Endothelial cell of umbilical vein (primary cell): ENCODE data around the gene ELMO1. TPM values are rescaled to one million over a fixed set of nuclear protein-coding genes. Genes with fewer than 3 reads are reported as not detected.

ENCODE experiments used
- BruUV-seq: library from RNA; stranded (reverse); fragments of 400-500 nt; replicated peaks from 2 replicates; lab custom pipeline; 2021; lab: Mats Ljungman, UMichigan
- CTCF ChIA-PET: fragments of 300-600, 350-600 bp; sonication (Branson Sonifier 250); formaldehyde crosslinking; loops from one replicate; lab custom pipeline; 2021; ENCODE audit warnings: antibody characterized with exemption, inconsistent platforms; lab: Charles Lee
- POLR2A ChIA-PET: fragments of 300-600, 350-600 bp; sonication (Branson Sonifier 250); formaldehyde crosslinking; loops from one replicate; lab custom pipeline; 2021; ENCODE audit warnings: antibody characterized with exemption, inconsistent platforms; lab: Charles Lee
- DNase-seq: peaks from one replicate; pipeline ENCODE4 v3.0.0-alpha.2; 2011; ENCODE audit warnings: low read depth, low spot score
- FAIRE-seq: peaks from 2 replicates; lab custom pipeline; 2011; peaks lifted over from hg19 to GRCh38; lab: Jason Lieb, UNC
- H2AFZ ChIP-seq: 2 replicates; pipeline ENCODE4 v1.6.0; 2012; ENCODE audit warnings: low read depth, low read length, control low read depth, inconsistent platforms
- H3K27ac ChIP-seq: 2 replicates; pipeline ENCODE4 v1.5.1; 2011; ENCODE audit warnings: low read depth, mild to moderate bottlenecking, control low read depth, low read length, moderate library complexity; ENCODE audit not compliant: insufficient read depth
- H3K27me3 ChIP-seq, 2 experiments: 2 replicates each; pipeline versions ENCODE4 v1.6.0 to v1.6.1; 2011; ENCODE audit warnings: low read length in 2 of 2, mixed read lengths in 1 of 2; ENCODE audit not compliant: control insufficient read depth in 2 of 2, insufficient read depth in 2 of 2
- H3K36me3 ChIP-seq, 2 experiments: 2 replicates in 1 of 2; 3 replicates in 1 of 2; pipeline ENCODE4 v1.5.1; 2011; ENCODE audit warnings: low read length in 2 of 2, mild to moderate bottlenecking in 1 of 2, moderate library complexity in 1 of 2; ENCODE audit not compliant: control insufficient read depth in 2 of 2, insufficient read depth in 2 of 2; ENCODE audit errors: extremely low read depth in 1 of 2
- H3K4me1 ChIP-seq: 3 replicates; pipeline ENCODE4 v1.5.1; 2011; ENCODE audit warnings: mild to moderate bottlenecking, low read length; ENCODE audit not compliant: control insufficient read depth, insufficient read depth; ENCODE audit errors: extremely low read depth
- H3K4me2 ChIP-seq: 2 replicates; pipeline ENCODE4 v1.6.1; 2011; ENCODE audit warnings: low read length, control low read depth, mixed read lengths; ENCODE audit not compliant: insufficient read depth
- H3K4me3 ChIP-seq, 3 experiments: fragments of 200-600 bp in 1 of 3; sonication (generic), shearing (Covaris generic) in 1 of 3; replicated peaks in 1 of 3; 2 replicates each; pipeline ENCODE4 v1.5.1; 2011 to 2016; ENCODE audit warnings: control low read depth in 3 of 3, low read length in 3 of 3, mild to moderate bottlenecking in 2 of 3, inconsistent platforms in 1 of 3, low read depth in 1 of 3, moderate library complexity in 1 of 3; ENCODE audit not compliant: insufficient read depth in 1 of 3
- H3K79me2 ChIP-seq: 2 replicates; pipeline ENCODE4 v1.6.0; 2012; ENCODE audit warnings: low read length, inconsistent platforms; ENCODE audit not compliant: control insufficient read depth, insufficient read depth
- H3K9ac ChIP-seq: replicated peaks from 2 replicates; pipeline ENCODE3; 2011; ENCODE audit warnings: low read length, control low read depth; ENCODE audit not compliant: insufficient read depth; ENCODE audit errors: extremely low read depth
- H3K9me1 ChIP-seq: replicated peaks from 3 replicates; pipeline ENCODE4 v1.6.0; 2011; ENCODE audit warnings: mild to moderate bottlenecking, low read length; ENCODE audit not compliant: control insufficient read depth, insufficient read depth; ENCODE audit errors: extremely low read depth
- H3K9me3 ChIP-seq: replicated peaks from 2 replicates; pipeline ENCODE4 v1.5.1; 2012; ENCODE audit warnings: low read length, inconsistent platforms; ENCODE audit not compliant: control insufficient read depth, insufficient read depth
- H4K20me1 ChIP-seq: replicated peaks from 2 replicates; pipeline ENCODE3; 2011; ENCODE audit warnings: mild to moderate bottlenecking, low read length; ENCODE audit not compliant: control insufficient read depth, insufficient read depth; ENCODE audit errors: extremely low read depth
- GATA2 ChIP-seq: IDR thresholded peaks from 2 replicates; pipeline ENCODE4 v1.7.0; 2011; ENCODE audit warnings: low read depth, mild to moderate bottlenecking, moderate library complexity, mixed read lengths, low read length; ENCODE audit not compliant: insufficient read length, insufficient read depth
- JUN ChIP-seq: IDR thresholded peaks from 2 replicates; pipeline ENCODE4 v1.6.1; 2011; ENCODE audit warnings: borderline replicate concordance, low read depth; ENCODE audit not compliant: insufficient read length, insufficient read depth
- MYC ChIP-seq: IDR thresholded peaks from one replicate; pipeline ENCODE4 v1.6.1; 2011; ENCODE audit warnings: mild to moderate bottlenecking, low read depth, low read length
- POLR2A ChIP-seq: IDR thresholded peaks from 2 replicates; pipeline ENCODE4 v1.6.1; 2012; ENCODE audit warnings: low read depth, mild to moderate bottlenecking, control low read depth, low read length
- POLR2AphosphoS5 ChIP-seq: IDR thresholded peaks from 2 replicates; pipeline ENCODE4 v1.6.1; 2012; ENCODE audit warnings: low read depth, mild to moderate bottlenecking, control low read depth, low read length, moderate library complexity; ENCODE audit not compliant: insufficient read depth
- dilution Hi-C: fragments of 300-500 bp; cut with MboI; formaldehyde crosslinking; loops from one replicate; pipeline ENCODE4 v1.15.0; 2019; ENCODE audit warnings: low sequenced_read_pairs; ENCODE audit not compliant: extremely low pct_ligation_motif_present
- intact Hi-C: fragments of 100-400 bp; cut with micrococcal nuclease; formaldehyde crosslinking; loops from one replicate; pipeline ENCODE4 v1.10.0; 2022
- polyA plus RNA-seq, 4 experiments: library from polyadenylated mRNA; depleted of rRNA in 3 of 4; stranded (reverse) in 3 of 4; unstranded in 1 of 4; fragments of >200 nt; gene quantifications; 2 replicates each; pipeline versions ENCODE4 v1.2.1 to v1.2.3, GENCODE V29; 2011 to 2012; ENCODE audit warnings: missing spikeins in 1 of 4
- total RNA-seq: library from RNA; stranded (reverse); gene quantifications from 2 replicates; pipeline ENCODE4 v1.2.3, GENCODE V29; 2021
- TF ChIP-seq, protein P1 (sequence below): IDR thresholded peaks from 2 replicates; pipeline ENCODE4 v1.6.1; 2011; ENCODE audit not compliant: insufficient read depth, insufficient read length
- TF ChIP-seq, protein P2 (sequence below), 2 donors: IDR thresholded peaks; 1 replicate in 1 of 2; 2 replicates in 1 of 2; pipeline ENCODE4 v1.5.1; 2011; ENCODE audit warnings: low read length in 2 of 2, mild to moderate bottlenecking in 2 of 2, moderate library complexity in 2 of 2, control low read depth in 1 of 2, inconsistent platforms in 1 of 2, low read depth in 1 of 2; ENCODE audit not compliant: insufficient read depth in 1 of 2; ENCODE audit errors: extremely low read depth in 1 of 2

ELMO1 gene
- total and polyA plus RNA-seq, 2 donors (not counting 3 experiments of a cell fraction or from before 2014, with no cell fraction given) = 17.0 to 30.6 TPM

GRCh38 chr7:37282093-37282444 is 166.6 kb downstream of the ELMO1 start:
- CTCF ChIA-PET = interaction anchor here (0.8 to 6.0 kb wide), 3 partner anchors 167 to 228 kb away, joined by 3 to 59 read pairs (median 4); partner anchors contain the start of gene ELMO1
- TF ChIP-seq, protein P1, sequence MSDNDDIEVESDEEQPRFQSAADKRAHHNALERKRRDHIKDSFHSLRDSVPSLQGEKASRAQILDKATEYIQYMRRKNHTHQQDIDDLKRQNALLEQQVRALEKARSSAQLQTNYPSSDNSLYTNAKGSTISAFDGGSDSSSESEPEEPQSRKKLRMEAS = no peak
- no peak for TF ChIP-seq GATA2
- TF ChIP-seq JUN = no peak
- TF ChIP-seq MYC = no peak
- no peak for TF ChIP-seq POLR2AphosphoS5
- TF ChIP-seq, protein P2, sequence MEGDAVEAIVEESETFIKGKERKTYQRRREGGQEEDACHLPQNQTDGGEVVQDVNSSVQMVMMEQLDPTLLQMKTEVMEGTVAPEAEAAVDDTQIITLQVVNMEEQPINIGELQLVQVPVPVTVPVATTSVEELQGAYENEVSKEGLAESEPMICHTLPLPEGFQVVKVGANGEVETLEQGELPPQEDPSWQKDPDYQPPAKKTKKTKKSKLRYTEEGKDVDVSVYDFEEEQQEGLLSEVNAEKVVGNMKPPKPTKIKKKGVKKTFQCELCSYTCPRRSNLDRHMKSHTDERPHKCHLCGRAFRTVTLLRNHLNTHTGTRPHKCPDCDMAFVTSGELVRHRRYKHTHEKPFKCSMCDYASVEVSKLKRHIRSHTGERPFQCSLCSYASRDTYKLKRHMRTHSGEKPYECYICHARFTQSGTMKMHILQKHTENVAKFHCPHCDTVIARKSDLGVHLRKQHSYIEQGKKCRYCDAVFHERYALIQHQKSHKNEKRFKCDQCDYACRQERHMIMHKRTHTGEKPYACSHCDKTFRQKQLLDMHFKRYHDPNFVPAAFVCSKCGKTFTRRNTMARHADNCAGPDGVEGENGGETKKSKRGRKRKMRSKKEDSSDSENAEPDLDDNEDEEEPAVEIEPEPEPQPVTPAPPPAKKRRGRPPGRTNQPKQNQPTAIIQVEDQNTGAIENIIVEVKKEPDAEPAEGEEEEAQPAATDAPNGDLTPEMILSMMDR (IDR thresholded peaks at IDR 0.05; ENCODE audit: extremely low read depth in 1 of 2, insufficient read depth in 1 of 2, low read depth in 1 of 2, low read length in 2 of 2) = no peak
- no peak for TF ChIP-seq POLR2A
- Histone ChIP-seq H3K9me3 (no peaks in the 10 kb centered on the region), H3K27ac (no peak overlapping the region), H3K27me3 (no peaks in the 10 kb centered on the region), H3K79me2 (no peaks in the 10 kb centered on the region), H3K4me3 (no peak overlapping the region), H3K9me1 (no peaks in the 10 kb centered on the region), H3K9ac (no peak overlapping the region), H2AFZ (no peak overlapping the region), H3K4me2 (no peak overlapping the region), H3K36me3 (no peaks in the 10 kb centered on the region), H3K4me1 (peaks cover 8% of the 10 kb centered on the region), H4K20me1 (no peaks in the 10 kb centered on the region)
- POLR2A ChIA-PET = no interaction called here
- no TSS peak for BruUV-seq
- dilution Hi-C loops (no loop called here), intact Hi-C loops (loop anchor here (5.0 kb wide), 1 partner anchor 550 kb away; no protein-coding TSS in a partner anchor)
- DNase-seq (no peak), FAIRE-seq (no peak)
